ENCODE results near the gene TULP1. TPM values are rescaled to one million over a fixed set of nuclear protein-coding genes. Genes with fewer than 3 reads are reported as not detected.
A peak's percentile ranks its signal among the peaks of the same experiment; 100 is the strongest.

TULP1 gene
- total RNA-seq, 2 donors from 2014 or later, result not detected

GRCh38 chr6:35449287-35449881 is 63.3 kb downstream of the TULP1 start:
- H3K27ac Mint-ChIP-seq, result no peak overlapping the region
- H3K4me3 Mint-ChIP-seq, result no peak overlapping the region
- peak; percentile 56 to 62 for ATAC-seq
- no peaks in the 10 kb centered on the region for H3K27me3 Mint-ChIP-seq
- H3K9me3 Mint-ChIP-seq, result no peaks in the 10 kb centered on the region
- peaks cover 16 to 17% of the 10 kb centered on the region in 2 donors for H3K4me1 Mint-ChIP-seq (ENCODE audit: low read depth in 2 of 2)
- no peaks in the 10 kb centered on the region for H3K36me3 Mint-ChIP-seq
- DNase-seq (ENCODE audit: low spot score), result no peak

GRCh38 chr6:35448191-35448590 is 64.5 kb downstream of the TULP1 start:
- H3K27ac Mint-ChIP-seq, result no peak overlapping the region
- ATAC-seq (no peak), DNase-seq (ENCODE audit: low spot score) (no peak)
- H3K4me3 Mint-ChIP-seq, result no peak overlapping the region
- H3K4me1 Mint-ChIP-seq (ENCODE audit: low read depth in 2 of 2), result peaks cover 13 to 15% of the 10 kb centered on the region in 2 donors
- no peaks in the 10 kb centered on the region for H3K36me3 Mint-ChIP-seq
- H3K27me3 Mint-ChIP-seq, result no peaks in the 10 kb centered on the region
- no peaks in the 10 kb centered on the region for H3K9me3 Mint-ChIP-seq

Other genes starting within 250 kb of the TULP1 start
- gene DEF6, start 215.1 kb downstream of the TULP1 start, total RNA-seq, result 100 to 1,000 TPM in 1 of 2 donors, 10 to 100 TPM in 1; 82.3 to 105 TPM
- gene PPARD, start 170.3 kb downstream of the TULP1 start, total RNA-seq, result 10 to 100 TPM; 19.6 to 19.9 TPM
- 10 to 100 TPM; 10.4 to 27.3 TPM for gene FANCE, start 60.6 kb downstream of the TULP1 start, total RNA-seq
- gene RPL10A, start 44.5 kb downstream of the TULP1 start, total RNA-seq, result 1,000 to 10,000 TPM in 1 of 2 donors, 100 to 1,000 TPM in 1; 874 to 1,110 TPM
- gene TEAD3, start 15.8 kb downstream of the TULP1 start, total RNA-seq, result under 1 TPM; 0.24 to 0.25 TPM
- 10 to 100 TPM; 14.1 to 32.5 TPM for gene FKBP5, start 176.0 kb upstream of the TULP1 start, total RNA-seq
- not detected for gene ARMC12, start 224.1 kb upstream of the TULP1 start, total RNA-seq